Measurements from ENCODE around the gene DZANK1. TPM values are rescaled to one million over a fixed set of nuclear protein-coding genes. Genes with fewer than 3 reads are reported as not detected.

The DZANK1 gene
- total and polyA plus RNA-seq, 2 experiments from 2014 or later = 7.9 to 8.3 TPM

DNA sequence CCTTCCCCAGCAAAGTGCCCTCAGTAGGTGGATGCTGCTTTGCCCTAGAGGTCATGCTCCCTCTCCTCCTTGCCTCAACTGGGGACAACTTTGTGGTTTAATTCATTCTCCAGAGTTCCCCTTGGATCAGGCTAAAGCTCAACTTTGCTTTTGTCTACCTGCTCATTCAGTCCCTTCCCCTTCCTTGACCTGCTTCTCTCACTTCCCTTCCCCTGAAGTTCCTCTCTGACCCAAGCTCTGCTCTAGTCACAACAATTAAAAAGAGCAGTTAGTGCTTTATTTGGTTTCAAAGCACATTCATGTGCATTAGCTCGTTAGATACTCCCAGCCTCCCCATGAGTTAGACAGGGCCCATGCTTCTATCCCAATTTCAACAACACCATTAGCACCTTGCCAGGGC is 71.3 kb downstream of the DZANK1 start:
- Histone ChIP-seq H3K4me2 (no peak overlapping the region), H3K4me3 (no peak overlapping the region), H3F3A (replicated peaks; ENCODE audit: low read depth) (no peaks in the 10 kb centered on the region), H3K27me3 (ENCODE audit: insufficient read depth) (no peaks in the 10 kb centered on the region), H3K4me1 (ENCODE audit: insufficient read depth) (peaks cover 5% of the 10 kb centered on the region; the same call in 1 of the 2 replicates), H3K9me2 (ENCODE audit: insufficient read depth) (no peaks in the 10 kb centered on the region), H3K79me2 (replicated peaks; ENCODE audit: insufficient read depth) (no peaks in the 10 kb centered on the region), H2AFZ (no peak overlapping the region), H3K27ac (ENCODE audit: low read depth) (no peak overlapping the region), H4K20me1 (replicated peaks; ENCODE audit: insufficient read depth) (no peaks in the 10 kb centered on the region), H3K36me3 (ENCODE audit: insufficient read depth) (no peaks in the 10 kb centered on the region; the same call in 1 of the 2 replicates)
- peaks cover 3% of the 10 kb centered on the region for H3K36me3 Mint-ChIP-seq (ENCODE audit: low read depth)
- H3K27ac Mint-ChIP-seq = peak overlapping the region; percentile 63; the same call in 1 of the 2 replicates
- H3K4me1 Mint-ChIP-seq = peaks cover 14% of the 10 kb centered on the region; the same call in 2 of the 3 replicates
- TF ChIP-seq EZH2phosphoT487 (IDR thresholded peaks at IDR 0.05; ENCODE audit: unreplicated experiment) (no peak), POLR2AphosphoS5 (IDR thresholded peaks at IDR 0.05; ENCODE audit: low read depth) (no peak), EZH2 (IDR thresholded peaks at IDR 0.05; ENCODE audit: low read depth, unreplicated experiment) (no peak), ZNF331 (CRISPR knock-in tag; IDR thresholded peaks at IDR 0.05; ENCODE audit: low read depth) (no peak)
- DNase-seq (ENCODE audit: low spot score) (no peak), ATAC-seq (no peak)
- no peaks in the 10 kb centered on the region for H3K9me3 Mint-ChIP-seq
- no peak overlapping the region; the same call in 2 of the 3 replicates for H3K4me3 Mint-ChIP-seq
- no peaks in the 10 kb centered on the region for H3K27me3 Mint-ChIP-seq (ENCODE audit: insufficient read depth, low read depth, poor library complexity)

DNA sequence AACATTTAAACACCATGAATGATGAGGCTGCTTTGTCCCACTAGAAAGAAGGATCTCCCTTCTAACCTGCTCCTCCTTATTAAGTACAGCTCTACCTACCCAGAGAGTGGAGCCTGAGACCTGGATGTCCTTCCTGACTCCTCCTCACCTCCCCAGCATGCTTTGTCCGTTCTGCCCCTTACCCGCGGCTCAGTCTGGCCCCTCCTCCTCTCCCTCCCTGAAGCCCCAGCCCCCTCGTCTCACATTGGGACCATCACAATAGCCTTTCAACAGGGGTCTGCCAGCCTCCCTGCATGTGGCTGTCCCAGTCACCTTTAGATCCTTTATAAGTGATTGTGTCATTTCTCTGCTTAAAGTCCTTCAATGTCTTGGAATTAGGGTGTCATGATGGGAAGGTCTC is 72.5 kb downstream of the DZANK1 start:
- Mint-ChIP-seq H3K4me1 (peaks cover 14% of the 10 kb centered on the region; the same call in 2 of the 3 replicates), H3K36me3 (ENCODE audit: low read depth) (peaks cover 3% of the 10 kb centered on the region; the same call in 2 of the 3 replicates), H3K9me3 (no peaks in the 10 kb centered on the region), H3K27me3 (ENCODE audit: insufficient read depth, low read depth, poor library complexity) (no peaks in the 10 kb centered on the region), H3K4me3 (peak overlapping the region; percentile 10; the same call in 1 of the 3 replicates), H3K27ac (peak overlapping the region; percentile 69; the same call in 1 of the 2 replicates)
- Histone ChIP-seq H3K4me2 (no peak overlapping the region), H4K20me1 (replicated peaks; ENCODE audit: insufficient read depth) (no peaks in the 10 kb centered on the region), H3K36me3 (ENCODE audit: insufficient read depth) (no peaks in the 10 kb centered on the region; the same call in 1 of the 2 replicates), H2AFZ (no peak overlapping the region), H3K4me1 (ENCODE audit: insufficient read depth) (peaks cover 5% of the 10 kb centered on the region; the same call in 1 of the 2 replicates), H3K27me3 (ENCODE audit: insufficient read depth) (no peaks in the 10 kb centered on the region), H3K4me3 (no peak overlapping the region), H3F3A (replicated peaks; ENCODE audit: low read depth) (no peaks in the 10 kb centered on the region), H3K9me2 (ENCODE audit: insufficient read depth) (no peaks in the 10 kb centered on the region), H3K79me2 (replicated peaks; ENCODE audit: insufficient read depth) (no peaks in the 10 kb centered on the region), H3K27ac (ENCODE audit: low read depth) (no peak overlapping the region)
- DNase-seq (ENCODE audit: low spot score) = peak; percentile 35
- TF ChIP-seq, protein P1, sequence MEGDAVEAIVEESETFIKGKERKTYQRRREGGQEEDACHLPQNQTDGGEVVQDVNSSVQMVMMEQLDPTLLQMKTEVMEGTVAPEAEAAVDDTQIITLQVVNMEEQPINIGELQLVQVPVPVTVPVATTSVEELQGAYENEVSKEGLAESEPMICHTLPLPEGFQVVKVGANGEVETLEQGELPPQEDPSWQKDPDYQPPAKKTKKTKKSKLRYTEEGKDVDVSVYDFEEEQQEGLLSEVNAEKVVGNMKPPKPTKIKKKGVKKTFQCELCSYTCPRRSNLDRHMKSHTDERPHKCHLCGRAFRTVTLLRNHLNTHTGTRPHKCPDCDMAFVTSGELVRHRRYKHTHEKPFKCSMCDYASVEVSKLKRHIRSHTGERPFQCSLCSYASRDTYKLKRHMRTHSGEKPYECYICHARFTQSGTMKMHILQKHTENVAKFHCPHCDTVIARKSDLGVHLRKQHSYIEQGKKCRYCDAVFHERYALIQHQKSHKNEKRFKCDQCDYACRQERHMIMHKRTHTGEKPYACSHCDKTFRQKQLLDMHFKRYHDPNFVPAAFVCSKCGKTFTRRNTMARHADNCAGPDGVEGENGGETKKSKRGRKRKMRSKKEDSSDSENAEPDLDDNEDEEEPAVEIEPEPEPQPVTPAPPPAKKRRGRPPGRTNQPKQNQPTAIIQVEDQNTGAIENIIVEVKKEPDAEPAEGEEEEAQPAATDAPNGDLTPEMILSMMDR (conservative IDR thresholded peaks at IDR 0.05; ENCODE audit: low read depth in 2 of 2) = no peak
- TF ChIP-seq, protein P2, sequence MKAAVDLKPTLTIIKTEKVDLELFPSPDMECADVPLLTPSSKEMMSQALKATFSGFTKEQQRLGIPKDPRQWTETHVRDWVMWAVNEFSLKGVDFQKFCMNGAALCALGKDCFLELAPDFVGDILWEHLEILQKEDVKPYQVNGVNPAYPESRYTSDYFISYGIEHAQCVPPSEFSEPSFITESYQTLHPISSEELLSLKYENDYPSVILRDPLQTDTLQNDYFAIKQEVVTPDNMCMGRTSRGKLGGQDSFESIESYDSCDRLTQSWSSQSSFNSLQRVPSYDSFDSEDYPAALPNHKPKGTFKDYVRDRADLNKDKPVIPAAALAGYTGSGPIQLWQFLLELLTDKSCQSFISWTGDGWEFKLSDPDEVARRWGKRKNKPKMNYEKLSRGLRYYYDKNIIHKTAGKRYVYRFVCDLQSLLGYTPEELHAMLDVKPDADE (IDR thresholded peaks at IDR 0.05) = no peak
- TF ChIP-seq POLR2AphosphoS5 (IDR thresholded peaks at IDR 0.05; ENCODE audit: low read depth) = no peak
- peak; percentile 97 for ATAC-seq

DNA sequence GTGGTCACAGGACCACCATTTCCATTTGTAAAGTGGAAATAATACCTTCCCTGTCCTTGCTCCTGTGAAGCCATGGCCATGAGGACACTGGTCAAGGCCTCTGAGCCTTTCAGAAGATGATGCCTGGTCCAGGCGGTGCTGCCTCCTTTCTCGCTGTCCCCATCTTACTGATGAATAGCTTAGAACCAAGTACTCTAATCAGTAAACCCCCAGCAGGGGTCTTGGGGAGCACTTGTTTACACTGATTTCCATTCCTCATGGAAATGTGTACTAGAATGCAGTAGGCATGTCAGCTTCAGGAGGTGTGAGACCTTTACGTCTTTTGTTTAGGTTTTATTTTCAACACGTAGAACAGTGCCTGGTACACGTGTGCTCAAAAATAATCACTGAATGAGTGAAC is 75.1 kb downstream of the DZANK1 start:
- H3K4me1 Mint-ChIP-seq = peaks cover 14% of the 10 kb centered on the region; the same call in 2 of the 3 replicates
- H3K27me3 Mint-ChIP-seq (ENCODE audit: insufficient read depth, low read depth, poor library complexity) = no peaks in the 10 kb centered on the region
- TF ChIP-seq, protein P2 (IDR thresholded peaks at IDR 0.05) = no peak
- no peak for TF ChIP-seq EZH2phosphoT487 (IDR thresholded peaks at IDR 0.05; ENCODE audit: unreplicated experiment)
- TF ChIP-seq CREB1 (CRISPR knock-in tag; IDR thresholded peaks at IDR 0.05; ENCODE audit: low read depth) = no peak
- TF ChIP-seq, protein P1 (conservative IDR thresholded peaks at IDR 0.05; ENCODE audit: low read depth in 2 of 2) = no peak

More for the DNA sequence above, 75.1 kb downstream of the DZANK1 start:
- no peaks in the 10 kb centered on the region for H3F3A ChIP-seq (replicated peaks; ENCODE audit: low read depth)
- peaks cover 5% of the 10 kb centered on the region; the same call in 1 of the 2 replicates for H3K4me1 ChIP-seq (ENCODE audit: insufficient read depth)
- ATAC-seq (no peak), DNase-seq (ENCODE audit: low spot score) (no peak)
- H3K4me3 ChIP-seq = no peak overlapping the region
- Mint-ChIP-seq H3K9me3 (no peaks in the 10 kb centered on the region), H3K36me3 (ENCODE audit: low read depth) (peaks cover 9% of the 10 kb centered on the region), H3K4me3 (no peak overlapping the region), H3K27ac (no peak overlapping the region)
- H3K36me3 ChIP-seq (ENCODE audit: insufficient read depth) = no peaks in the 10 kb centered on the region; the same call in 1 of the 2 replicates
- H3K79me2 ChIP-seq (replicated peaks; ENCODE audit: insufficient read depth) = no peaks in the 10 kb centered on the region
- H3K4me2 ChIP-seq = no peak overlapping the region
- H4K20me1 ChIP-seq (replicated peaks; ENCODE audit: insufficient read depth) = no peaks in the 10 kb centered on the region
- no peaks in the 10 kb centered on the region for H3K27me3 ChIP-seq (ENCODE audit: insufficient read depth)
- H3K9me2 ChIP-seq (ENCODE audit: insufficient read depth) = no peaks in the 10 kb centered on the region
- no peak overlapping the region for H3K27ac ChIP-seq (ENCODE audit: low read depth)
- no peak overlapping the region for H2AFZ ChIP-seq
